ENCODE data around the gene PRKCE.
A peak's percentile ranks its signal among the peaks of the same experiment; 100 is the strongest.
"Not testable (repeated sequence)": the region's sequence is repeated elsewhere in the genome, so short reads cannot be mapped to it uniquely, and the experiment has no call there.

PRKCE gene

GRCh38 chr2:46184794-46185583 lies 533.5 kb downstream of the PRKCE start:
- DNase-seq = no peak

- DNase-seq = peak; percentile 55
Observed at GRCh38 chr2:46187112-46187618, 535.7 kb downstream of the PRKCE start.

GRCh38 chr2:46188041-46188716 lies 536.7 kb downstream of the PRKCE start:
- DNase-seq = no peak

GRCh38 chr2:46193356-46193755 lies 541.9 kb downstream of the PRKCE start:
- DNase-seq = no peak

- DNase-seq = no peak
Observed at GRCh38 chr2:46193855-46194254, 542.4 kb downstream of the PRKCE start.

GRCh38 chr2:46194856-46195255 lies 543.4 kb downstream of the PRKCE start:
- DNase-seq = no peak

- DNase-seq = no peak
Observed at GRCh38 chr2:46195819-46196218, 544.3 kb downstream of the PRKCE start.

GRCh38 chr2:46196871-46197462 lies 545.5 kb downstream of the PRKCE start:
- DNase-seq = no peak

GRCh38 chr2:46197672-46198071 lies 546.2 kb downstream of the PRKCE start:
- no peak for DNase-seq

- DNase-seq = no peak
Observed at GRCh38 chr2:46198164-46198883, 546.8 kb downstream of the PRKCE start.

GRCh38 chr2:46198966-46199365 lies 547.5 kb downstream of the PRKCE start:
- DNase-seq = no peak

GRCh38 chr2:46200100-46200690 lies 548.7 kb downstream of the PRKCE start:
- no peak for DNase-seq

GRCh38 chr2:46200861-46201605 lies 549.6 kb downstream of the PRKCE start:
- no peak for DNase-seq

- no peak for DNase-seq
Observed at GRCh38 chr2:46202453-46202852, 551.0 kb downstream of the PRKCE start.

GRCh38 chr2:46202987-46203386 lies 551.5 kb downstream of the PRKCE start:
- DNase-seq = no peak

- DNase-seq = not testable (repeated sequence)
Observed at GRCh38 chr2:46203636-46204035, 552.2 kb downstream of the PRKCE start.

GRCh38 chr2:46207591-46207990 lies 556.1 kb downstream of the PRKCE start:
- no peak for DNase-seq

GRCh38 chr2:46208766-46209165 lies 557.3 kb downstream of the PRKCE start:
- no peak for DNase-seq

- DNase-seq = no peak
Observed at GRCh38 chr2:46210063-46210462, 558.6 kb downstream of the PRKCE start.

GRCh38 chr2:46211461-46211860 lies 560.0 kb downstream of the PRKCE start:
- DNase-seq = no peak

- DNase-seq = no peak
Observed at GRCh38 chr2:46213906-46214305, 562.4 kb downstream of the PRKCE start.

- DNase-seq = no peak
Observed at GRCh38 chr2:46216213-46216612, 564.7 kb downstream of the PRKCE start.

All from RPMI8226 (cell line).